GM21576 (cell line): ENCODE data around the gene MOGAT1.
"Not testable (repeated sequence)": the region's sequence is repeated elsewhere in the genome, so short reads cannot be mapped to it uniquely, and the experiment has no call there.

Experiments used
- ATAC-seq: cut with Tn5 transposase; IDR thresholded peaks from one replicate; pipeline ENCODE4 v1.9.1; 2021; ENCODE audit warnings: mild to moderate bottlenecking, moderate library complexity; ENCODE audit not compliant: unreplicated experiment

The MOGAT1 gene

DNA sequence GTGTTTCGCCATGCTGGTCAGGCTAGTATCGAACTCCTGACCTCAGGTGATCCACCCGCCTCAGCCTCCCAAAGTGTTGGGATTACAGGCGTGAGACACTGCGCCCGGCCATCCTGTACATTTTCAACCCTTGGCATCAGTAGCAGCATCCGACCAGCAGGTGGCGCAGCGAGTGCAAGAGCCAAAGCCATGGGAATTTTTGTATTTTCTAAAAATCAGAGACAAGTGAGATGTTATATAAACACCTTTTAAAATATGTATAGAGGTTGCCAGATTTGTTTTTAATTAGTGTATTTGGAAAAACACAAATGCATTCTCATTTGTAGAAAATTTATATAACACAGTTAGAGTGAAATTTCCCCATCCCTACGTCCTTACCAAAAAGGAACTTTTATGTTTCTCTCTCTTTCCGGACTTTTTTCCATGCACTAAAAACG, 36.8 kb downstream of the MOGAT1 start:
- no peak for ATAC-seq

DNA sequence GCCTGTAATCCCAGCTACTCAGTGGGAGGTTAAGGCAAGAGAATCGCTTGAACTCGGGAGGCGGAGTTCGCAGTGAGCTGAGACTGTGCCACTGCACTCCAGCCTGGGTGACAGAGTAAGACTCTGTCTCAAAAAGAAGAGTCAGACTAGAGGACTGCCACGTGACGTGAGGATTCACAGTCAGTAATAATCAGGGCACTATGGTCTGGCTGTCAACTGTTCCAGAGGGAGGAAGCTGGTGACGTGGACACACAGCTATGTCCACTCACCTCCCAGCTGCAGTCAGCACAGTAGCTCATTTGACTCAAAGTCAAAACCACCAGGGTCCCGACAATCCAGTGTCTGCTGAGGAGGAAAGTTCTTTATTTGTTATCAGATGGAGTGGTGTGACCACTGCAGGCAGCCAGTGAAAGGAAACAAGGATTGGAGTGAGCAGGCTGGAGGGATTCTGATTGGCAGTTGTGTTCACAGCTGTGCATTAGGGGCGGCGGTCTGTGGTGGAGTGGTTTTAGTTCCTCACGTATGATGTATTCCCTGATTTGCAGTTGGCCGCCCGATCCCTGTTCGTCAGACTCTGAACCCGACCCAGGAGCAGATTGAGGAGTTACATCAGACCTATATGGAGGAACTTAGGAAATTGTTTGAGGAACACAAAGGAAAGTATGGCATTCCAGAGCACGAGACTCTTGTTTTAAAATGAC, 37.9 kb downstream of the MOGAT1 start:
- ATAC-seq: peak; percentile 62

DNA sequence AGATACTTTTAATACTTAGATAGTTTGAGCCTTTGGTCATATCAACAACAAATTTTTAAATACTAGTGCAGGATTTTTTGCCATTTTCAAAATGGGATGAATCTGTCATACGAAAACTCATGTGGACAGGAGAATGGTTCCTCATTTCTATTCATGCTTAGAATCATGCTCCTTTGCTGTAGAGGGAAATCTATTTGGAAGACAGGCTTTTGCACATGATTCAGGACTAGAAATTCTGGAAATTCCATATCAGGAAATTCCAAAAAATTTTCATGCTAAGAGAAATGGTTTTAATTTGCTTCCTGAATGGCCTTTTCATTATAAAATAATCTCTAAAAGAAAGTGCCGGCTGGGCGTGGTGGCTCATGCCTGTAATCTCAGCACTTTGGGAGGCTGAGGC, 39.3 kb downstream of the MOGAT1 start:
- no peak for ATAC-seq

DNA sequence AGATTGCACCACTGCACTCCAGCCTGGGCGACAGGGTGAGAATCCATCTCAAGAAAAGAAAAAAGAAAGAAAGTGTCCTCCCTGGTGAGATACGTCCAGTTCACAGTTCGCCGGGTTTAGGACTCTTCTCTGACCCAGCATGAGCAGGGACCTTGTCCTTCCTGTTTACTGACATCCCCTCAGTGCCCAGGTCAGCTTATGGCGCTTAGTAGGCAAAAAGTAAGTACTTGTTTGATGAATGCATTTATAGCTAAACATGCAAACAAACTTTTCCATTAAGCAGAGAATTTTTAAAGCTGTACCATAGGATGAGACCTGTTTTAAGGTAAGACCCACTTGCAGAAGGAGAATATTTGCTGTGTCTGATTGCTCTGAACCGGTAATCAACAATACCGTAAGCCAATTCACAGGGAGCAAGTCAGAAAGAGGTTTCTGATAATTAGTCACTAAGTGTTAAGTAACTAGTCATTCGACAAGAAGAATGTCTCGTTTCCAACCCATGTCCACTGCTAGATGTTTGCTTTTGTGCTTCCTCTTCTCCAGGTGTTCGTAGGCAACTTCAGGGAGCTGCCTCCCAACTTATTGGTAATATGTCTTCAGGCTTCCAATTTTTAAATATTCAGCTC, 40.0 kb downstream of the MOGAT1 start:
- ATAC-seq: no peak

DNA sequence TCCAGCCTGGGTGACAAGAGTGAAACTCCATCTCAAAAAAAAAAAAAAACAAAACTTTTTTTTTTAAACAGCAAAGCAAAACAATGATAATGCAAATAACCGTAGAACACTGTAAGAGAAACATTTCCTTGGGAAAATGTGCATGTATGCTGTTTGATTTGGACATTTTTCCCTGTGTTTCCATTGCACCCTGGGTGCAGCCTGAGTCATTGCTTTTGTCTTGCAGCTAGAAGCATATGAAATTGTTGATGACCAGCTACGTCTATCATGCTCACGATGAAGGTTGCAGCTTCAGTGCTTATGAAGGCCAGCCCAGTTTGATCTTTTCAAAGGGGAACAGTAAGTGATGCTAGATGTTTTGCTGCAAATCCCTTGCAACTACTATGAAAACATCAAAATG, 41.5 kb downstream of the MOGAT1 start:
- no peak for ATAC-seq

DNA sequence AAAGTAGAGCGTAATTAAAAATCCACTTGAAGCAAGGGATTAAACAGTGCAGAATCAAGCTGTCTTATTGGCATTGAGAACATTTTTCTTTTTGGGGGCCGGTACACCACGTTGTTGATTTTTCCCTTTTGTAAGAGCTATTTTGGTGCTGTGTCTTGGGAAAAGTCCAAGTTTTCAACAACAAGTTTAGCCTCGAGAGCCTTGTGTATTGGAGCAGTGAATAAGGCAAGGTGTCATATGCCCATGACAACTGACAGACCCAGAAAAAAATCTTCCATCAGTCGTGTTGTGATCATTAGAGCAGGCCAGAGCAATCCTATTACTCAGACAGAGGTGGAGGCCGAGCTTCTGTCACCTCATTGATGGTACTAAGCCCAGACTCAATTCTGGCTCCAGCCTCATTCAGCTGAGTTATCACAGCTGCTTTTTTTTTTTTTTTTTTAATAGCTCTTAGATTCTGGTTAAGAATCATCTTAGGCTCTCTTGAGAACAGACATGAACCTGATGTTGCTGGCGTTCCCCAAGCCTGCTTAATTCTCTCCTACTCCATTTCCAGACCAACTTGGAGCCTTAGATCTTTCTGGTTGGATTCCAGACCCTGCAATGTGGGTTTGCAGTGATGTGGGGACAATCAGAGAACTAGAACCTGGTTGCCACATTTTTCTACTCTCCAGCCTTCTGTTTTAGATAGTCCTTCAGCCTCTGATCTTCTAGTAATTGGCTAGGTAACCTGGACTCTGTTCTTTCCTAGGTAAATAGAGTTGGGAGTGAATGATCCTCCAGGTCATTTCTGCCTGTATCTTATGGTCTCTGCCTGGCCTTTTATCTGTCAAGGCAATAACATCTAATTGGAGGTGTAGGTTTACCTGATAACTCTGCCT, 43.1 kb downstream of the MOGAT1 start:
- ATAC-seq: no peak

DNA sequence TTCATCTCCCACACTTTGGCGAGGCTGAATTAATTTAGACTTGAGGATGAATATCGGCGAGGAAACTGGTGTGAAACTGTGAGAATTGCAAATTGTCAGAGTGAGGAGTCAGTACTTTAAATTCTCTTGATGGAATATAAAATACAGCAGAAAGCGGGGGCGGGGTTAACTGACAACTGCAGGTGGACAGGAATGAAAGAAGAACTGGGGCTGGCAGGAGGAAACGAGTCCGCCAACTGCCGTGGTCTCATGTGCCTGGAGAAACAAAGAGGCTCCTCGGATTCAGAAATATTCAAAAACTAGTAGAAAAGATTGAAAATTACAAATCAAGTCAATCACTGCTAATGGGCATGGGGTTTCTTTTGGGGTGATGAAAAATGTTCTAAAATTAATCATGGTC, 44.3 kb downstream of the MOGAT1 start:
- peak; percentile 62 for ATAC-seq

DNA sequence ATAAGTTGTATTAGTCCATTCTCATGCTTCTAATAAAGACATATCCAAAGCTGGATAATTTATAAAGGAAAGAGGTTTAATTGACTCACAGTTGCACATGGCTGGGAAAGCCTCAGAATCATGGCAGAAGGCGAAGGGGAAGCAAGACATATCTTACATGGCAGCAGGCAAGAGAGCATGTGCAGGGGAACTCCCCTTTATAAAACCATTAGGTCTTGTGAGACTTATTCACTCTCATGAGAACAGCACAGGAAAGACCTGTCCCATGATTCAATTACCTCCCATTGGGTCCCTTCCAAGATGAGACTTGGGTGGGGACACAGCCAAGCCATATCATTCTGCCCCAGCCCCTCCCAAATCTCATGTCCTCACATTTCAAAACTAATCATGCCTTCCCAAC, 48.3 kb downstream of the MOGAT1 start:
- not testable (repeated sequence) for ATAC-seq

DNA sequence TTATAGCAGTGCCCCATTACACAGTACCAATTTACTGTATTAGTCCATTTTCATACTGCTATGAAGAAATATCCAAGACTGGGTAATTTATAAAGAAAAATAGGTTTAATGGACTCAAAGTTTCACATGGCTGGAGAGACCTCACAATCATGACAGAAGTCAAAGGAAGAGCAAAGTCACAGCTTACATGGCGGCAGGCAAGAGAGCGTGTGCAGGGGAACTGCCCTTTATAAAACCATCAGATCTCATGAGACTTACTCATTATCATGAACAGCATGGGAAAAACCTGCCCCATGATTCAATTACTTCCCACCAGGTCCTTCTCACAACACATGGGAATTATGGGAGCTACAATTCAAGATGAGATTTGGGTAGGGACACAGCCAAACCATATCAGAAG, 50.1 kb downstream of the MOGAT1 start:
- not testable (repeated sequence) for ATAC-seq

DNA sequence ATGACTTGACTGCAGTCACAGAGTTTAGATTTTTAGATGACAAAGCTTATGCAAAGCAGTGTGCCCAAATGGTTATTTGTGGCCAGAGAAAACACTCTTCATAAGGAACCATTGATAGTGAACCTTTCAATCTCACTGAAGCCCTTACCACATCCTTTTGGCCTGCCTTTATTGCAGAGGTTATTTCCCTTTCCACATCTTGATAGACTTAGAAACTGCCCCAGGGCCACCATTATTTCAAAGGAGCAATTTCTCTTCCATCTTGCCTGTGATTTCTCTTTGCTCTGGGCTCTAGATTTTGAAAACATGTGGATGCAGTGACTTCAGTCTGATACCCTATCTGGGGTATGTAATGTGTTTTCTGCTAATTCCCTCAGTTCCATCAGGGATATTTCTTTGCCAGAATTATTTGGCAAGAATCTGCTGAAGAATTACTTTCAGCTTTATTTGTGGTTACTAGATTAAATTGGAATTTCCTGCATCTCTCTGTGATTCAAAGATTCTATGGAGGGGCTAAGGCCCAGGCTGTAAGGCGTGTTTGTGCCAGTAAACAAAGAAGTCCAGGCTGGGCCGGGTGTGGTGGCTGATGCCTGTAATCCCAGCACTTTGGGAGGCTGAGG, 51.0 kb downstream of the MOGAT1 start:
- ATAC-seq: peak; percentile 93

DNA sequence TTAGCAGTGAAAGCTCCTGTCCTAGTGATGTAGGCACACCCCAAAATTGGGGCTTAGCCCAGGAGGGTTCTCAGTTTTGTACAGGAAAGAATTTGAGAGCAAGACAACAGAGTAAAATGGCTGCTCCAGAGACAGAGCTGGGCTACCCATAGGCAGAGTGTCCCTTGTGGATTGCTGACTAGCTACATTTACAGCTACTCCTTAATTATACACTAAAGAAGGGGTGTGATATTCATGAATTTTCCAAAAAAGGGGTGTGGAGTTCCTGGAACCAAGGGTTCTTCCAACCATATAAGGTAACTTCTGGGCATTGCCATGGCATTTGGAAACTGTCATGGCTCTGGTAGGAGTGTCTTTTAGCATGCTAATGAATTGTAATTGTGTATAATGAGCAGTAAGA, 52.8 kb downstream of the MOGAT1 start:
- ATAC-seq: no peak

DNA sequence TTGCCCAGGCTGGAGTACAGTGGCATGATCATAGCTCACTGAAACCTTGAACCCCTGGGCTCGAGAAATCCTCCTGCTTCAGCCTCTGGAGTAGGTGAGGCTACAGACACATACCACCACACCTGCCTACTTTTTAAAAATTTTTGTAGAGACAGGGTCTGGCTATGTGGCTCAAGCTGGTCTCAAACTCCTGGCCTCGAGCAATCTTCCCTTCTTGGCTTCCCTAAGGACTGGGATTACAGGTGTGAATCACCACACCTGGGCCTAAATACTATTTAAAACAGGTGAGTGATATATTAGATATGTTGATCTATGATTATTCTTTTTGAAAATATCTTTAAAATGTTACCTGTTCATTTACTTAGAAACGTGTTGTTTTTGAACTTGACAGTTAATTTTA, 57.2 kb downstream of the MOGAT1 start:
- ATAC-seq: no peak

DNA sequence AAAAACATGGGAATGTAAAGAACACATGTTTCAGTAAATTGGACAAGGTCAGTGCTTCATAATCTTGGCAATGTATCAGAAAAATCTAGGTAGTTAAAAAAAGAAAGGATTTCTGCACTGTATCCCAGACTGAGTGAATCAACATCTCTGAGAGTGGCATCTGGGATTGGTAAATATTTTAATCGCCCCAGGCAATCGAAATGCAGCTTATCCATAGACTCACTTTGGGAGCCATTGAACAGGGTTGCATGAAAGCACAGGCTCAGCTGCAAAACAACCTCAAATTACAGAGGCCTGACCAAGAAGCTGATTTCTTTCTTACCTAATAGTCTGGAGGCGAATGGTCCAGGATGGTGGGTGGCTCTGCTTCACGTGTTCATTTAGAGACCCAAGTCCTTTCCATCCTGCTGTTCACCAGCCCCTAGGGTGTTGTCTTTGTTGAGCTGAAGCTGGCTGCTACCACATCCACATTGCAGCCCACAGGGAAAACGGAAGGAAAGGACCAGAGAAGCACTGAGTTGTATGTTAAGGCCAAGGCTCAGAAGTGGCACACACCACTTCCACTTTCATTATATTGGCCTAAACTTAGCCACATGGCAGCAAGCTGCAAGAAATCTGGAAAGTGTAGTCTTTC, 59.0 kb downstream of the MOGAT1 start:
- peak; percentile 55 for ATAC-seq

DNA sequence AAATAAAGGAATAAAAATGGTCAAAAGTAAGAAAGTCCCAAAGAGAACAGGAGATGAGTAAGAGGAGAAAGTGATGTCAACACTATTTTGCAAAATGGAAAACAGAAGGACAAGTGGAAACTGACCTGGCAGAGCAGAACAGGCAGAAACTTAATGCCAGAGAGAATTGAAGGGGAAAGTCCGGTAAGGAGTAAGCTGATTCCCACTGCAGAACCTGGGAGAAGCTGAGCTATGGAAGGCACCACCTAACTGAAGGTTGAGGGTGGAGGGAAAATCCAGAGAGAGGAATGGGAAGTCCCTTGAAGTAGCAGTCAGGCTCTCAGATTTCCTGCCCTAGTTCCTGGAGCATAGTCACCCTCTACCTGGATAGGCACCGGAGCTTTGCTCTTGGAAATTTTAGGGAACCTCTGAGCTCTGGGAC, 59.8 kb downstream of the MOGAT1 start:
- ATAC-seq: no peak

DNA sequence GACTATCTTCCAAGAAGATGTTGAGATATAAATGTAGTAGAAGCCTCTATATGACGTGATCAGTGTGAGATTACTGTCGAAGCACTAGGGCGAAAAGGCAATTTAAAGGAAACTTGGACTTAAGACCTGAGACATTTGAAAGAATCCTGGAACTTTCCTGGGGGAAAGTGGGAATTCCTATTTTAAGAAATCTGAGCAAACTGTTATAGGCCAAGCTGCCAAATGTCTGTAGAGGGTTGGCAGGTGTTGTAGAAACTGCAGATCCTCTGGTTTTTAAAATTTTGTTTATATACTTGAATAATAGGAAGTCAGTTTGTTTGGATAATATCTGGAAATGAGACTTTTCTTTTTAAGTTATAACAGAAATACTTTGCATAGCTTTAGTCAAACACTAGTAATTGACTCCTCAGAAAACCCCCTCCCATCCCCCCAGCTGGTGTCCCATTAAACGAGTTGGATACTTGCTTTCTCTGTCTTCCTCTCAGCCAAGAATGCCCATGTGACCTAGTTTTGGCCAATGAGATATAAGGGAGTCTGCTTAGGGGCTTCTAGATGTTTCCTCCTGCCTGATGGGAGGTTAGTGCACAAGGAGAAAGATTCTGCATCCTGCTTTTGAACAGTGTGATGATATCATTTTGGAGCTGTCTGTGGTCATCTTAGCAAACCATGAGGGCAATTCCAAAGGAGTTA, 61.2 kb downstream of the MOGAT1 start:
- ATAC-seq: no peak

DNA sequence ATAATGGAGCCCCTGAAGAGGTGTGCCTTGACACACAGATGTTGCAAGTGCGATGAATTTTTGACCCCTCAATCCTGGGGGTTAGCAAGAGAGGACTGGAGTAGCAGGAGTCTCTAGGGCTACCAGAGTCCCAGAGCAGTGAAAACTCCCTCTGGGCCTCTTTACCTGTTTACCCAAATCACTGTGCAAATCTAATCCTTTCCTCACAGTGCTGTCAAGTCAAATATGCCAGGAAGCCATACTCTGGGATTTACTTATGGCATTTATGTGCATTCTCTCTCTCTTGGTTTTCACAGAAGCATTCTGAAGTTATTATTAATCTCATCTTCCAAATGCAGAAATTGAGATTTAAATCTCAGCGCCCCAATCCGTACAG, 62.0 kb downstream of the MOGAT1 start:
- no peak for ATAC-seq

DNA sequence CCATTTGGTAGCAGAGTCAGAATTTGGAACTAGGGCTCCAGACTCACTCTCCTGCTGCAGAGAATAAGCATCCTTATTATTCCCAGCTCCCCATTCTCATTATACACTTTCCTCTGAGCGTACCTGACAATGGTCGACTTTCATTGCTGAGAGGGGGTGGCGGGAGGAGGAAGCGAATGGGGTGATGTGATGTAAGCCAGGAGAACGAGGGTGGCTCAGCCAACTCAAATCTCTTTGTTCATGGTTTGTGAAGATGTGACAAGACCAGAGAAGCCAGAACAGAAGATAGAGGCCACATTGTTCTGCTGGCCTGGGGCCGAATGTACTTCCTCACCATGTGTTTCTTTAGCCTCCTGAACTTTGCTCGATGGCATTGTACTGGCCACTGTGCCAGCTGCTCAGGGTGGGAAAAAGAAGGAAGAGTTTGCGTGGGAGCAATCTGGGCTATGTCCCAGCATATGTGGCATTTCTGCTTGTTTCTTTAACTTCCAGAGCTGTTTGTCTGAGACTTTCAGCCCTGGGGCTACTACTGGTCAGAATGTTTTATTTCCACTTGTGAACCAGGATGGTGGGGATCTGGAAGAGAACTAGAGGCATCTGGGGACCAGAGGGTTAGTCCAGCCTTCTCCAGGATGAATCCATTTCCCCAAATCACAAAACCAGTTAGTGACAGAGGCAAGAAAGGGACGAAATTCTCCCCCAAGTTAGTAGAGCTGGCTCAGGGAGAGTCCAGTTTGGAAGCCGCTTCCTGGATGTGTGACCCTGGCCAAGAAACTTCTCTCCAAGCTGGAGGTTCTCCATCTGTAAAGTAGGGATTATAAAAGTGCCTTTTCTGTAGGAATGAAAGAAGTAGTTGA, 62.6 kb downstream of the MOGAT1 start:
- no peak for ATAC-seq

DNA sequence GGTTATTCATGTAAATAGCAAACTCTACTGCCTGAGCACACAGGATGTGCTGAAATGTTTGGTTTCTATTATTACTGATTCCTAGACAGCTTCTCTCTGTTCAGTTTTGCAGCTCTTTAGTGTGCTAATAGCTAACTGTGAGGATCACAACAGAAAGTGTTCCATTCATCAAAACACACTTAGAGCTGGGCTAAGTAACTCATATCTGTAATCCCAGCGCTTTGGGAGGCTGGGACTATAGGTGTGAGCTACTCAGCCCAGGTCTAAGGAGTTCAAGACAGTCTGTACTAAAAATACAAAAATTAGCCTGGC, 63.2 kb downstream of the MOGAT1 start:
- peak; percentile 77 for ATAC-seq

DNA sequence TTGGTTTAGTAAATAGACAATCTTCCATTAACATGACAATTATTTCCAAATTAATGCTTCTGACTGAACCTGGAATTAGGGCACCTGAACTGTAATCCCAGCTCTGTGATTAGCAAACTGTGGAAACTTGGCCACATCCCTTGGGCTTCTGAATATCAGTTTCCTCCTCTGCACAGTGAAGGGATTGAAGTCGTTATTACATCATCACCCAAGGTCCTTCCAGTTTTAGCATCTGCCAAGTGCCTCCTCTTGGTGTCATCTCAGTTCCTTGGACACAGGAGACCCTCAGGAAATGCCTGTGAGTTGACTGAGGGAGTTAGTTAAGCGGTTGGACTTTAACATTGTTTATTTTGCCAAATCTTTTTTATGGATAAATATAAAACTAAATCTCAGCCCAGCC, 64.8 kb downstream of the MOGAT1 start:
- ATAC-seq: no peak

DNA sequence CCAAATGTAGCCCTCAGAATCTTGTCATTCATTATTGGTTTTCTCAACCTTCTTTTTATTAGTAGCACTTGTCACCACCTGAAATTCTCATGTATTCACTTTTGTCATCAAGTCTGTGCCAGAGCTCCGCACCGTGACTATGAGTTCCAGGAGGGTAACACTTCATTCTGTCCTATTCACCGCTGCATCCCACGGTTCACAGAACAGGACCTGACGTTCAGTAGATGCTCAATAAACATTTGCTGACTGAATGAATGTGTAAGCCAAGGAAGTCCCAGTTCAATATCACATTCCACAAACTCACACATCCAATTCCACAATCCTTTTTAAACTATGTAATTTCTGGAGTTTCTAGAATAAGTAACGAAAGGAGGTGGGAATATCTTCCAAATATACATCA, 65.5 kb downstream of the MOGAT1 start:
- ATAC-seq: no peak
